GM21367 (cell line): ENCODE results near the gene EIF2D.
A peak's percentile ranks its signal among the peaks of the same experiment; 100 is the strongest.
"Not testable (repeated sequence)": the region's sequence is repeated elsewhere in the genome, so short reads cannot be mapped to it uniquely, and the experiment has no call there.

Source experiments
- ATAC-seq: cut with Tn5 transposase; IDR thresholded peaks from one replicate; pipeline ENCODE4 v1.9.1; 2021; ENCODE audit not compliant: unreplicated experiment

EIF2D gene

GRCh38 chr1:206587904-206588303 is 24.4 kb downstream of the EIF2D start:
- no peak for ATAC-seq

DNA sequence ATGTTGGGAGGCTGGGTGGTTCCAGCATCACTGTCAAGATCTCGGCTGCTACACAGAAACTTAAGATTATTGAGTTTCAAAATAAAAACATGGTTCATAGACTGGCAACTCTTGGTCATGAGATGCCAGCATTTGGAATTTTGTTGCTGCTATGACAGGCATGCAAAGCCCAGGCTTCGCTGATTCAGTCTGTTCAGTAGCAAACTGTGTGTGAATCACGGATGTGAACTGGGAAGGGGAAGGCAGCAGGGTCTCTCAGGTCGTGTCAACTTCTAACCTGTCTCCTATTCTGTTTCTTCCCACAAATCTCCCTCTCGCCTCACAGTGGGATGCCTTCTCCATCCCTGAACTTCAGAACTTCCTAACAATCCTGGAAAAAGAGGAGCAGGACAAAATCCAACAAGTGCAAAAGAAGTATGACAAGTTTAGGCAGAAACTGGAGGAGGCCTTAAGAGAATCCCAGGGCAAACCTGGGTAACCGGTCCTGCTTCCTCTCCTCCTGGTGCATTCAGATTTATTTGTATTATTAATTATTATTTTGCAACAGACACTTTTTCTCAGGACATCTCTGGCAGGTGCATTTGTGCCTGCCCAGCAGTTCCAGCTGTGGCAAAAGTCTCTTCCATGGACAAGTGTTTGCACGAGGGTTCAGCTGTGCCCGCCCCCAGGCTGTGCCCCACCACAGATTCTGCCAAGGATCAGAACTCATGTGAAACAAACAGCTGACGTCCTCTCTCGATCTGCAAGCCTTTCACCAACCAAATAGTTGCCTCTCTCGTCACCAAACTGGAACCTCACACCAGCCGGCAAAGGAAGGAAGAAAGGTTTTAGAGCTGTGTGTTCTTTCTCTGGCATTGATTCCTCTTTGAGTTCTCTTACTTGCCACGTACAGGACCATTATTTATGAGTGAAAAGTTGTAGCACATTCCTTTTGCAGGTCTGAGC is 25.5 kb downstream of the EIF2D start:
- ATAC-seq: no peak

DNA sequence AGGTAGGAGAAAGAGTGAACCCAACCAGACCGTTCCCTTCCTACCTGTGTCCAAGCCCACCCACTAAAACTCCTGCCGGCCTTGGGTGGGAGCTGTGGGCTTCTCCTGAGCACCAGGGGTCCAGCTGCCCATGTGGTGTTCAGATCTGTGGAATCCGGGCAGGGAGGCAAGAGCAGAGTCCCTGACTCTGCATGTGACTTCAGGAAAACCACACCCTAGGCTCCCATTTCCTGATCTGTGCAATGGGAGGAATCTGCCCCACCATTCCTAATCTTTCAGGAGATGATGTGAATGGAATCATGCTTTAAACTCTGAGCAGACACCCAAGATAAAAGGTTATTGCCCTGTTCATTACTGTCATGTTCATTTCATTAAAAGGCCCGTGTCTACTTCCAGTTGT is 27.6 kb downstream of the EIF2D start:
- no peak for ATAC-seq

DNA sequence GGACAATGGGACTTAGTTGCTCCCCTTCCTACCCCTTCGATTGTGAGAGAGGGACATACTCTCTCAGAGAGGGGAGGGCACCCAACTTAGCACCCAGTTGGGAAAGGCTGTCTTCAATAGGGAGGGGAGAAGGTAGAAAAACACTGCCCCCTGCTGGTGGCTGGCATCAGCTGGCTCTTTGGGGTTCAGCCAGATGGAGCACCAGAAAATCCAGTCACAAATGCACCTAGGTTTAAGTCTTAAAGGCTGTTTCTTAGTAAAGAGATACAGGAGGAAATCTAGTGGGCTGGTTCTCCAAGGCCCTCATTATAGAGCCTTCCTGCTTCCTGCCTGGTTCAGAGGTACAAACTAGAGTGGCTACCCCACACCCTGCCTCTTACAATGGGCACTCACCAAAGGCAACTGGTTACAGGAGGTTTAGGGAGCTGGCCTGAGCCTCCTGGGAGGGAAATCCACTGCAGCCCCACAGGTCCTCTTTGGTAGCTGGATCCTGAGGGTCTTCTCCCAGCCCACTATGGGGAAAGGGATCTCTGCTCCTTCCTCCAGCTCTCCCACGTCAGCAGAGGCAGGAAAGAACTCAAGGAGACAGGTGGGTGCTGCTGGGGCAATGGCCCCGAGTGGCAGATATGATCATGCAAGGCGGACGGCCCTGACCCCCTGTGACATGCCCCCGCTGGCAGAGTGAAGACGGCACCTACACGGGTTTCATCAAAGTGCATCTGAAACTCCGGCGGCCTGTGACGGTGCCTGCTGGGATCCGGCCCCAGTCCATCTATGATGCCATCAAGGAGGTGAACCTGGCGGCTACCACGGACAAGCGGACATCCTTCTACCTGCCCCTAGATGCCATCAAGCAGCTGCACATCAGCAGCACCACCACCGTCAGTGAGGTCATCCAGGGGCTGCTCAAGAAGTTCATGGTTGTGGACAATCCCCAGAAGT is 28.3 kb downstream of the EIF2D start:
- no peak for ATAC-seq

GRCh38 chr1:206582971-206583706 is 29.1 kb downstream of the EIF2D start:
- ATAC-seq: no peak

DNA sequence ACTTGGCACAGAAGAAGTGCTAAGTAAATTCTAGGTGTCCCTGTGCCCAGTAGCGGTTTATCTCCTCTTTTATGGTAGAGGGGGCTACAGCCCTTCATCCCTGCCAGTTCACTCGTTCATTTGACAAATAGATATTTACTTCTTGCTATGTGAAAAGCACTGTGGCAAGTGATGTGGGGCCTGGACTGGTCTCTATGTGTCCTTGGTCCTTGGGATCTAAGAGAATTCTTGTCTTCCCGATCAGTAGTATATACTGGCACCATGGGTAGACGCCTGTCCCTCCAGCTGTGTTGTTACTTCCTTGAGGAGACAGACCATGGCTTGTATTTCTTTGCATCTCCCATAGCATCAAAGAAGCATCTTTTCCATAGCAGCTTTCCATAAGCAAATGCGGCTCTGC is 29.7 kb downstream of the EIF2D start:
- ATAC-seq: no peak

GRCh38 chr1:206581571-206581981 is 30.7 kb downstream of the EIF2D start:
- ATAC-seq: no peak

GRCh38 chr1:206581114-206581497 is 31.2 kb downstream of the EIF2D start:
- not testable (repeated sequence) for ATAC-seq

GRCh38 chr1:206580438-206581113 is 31.7 kb downstream of the EIF2D start:
- no peak for ATAC-seq

DNA sequence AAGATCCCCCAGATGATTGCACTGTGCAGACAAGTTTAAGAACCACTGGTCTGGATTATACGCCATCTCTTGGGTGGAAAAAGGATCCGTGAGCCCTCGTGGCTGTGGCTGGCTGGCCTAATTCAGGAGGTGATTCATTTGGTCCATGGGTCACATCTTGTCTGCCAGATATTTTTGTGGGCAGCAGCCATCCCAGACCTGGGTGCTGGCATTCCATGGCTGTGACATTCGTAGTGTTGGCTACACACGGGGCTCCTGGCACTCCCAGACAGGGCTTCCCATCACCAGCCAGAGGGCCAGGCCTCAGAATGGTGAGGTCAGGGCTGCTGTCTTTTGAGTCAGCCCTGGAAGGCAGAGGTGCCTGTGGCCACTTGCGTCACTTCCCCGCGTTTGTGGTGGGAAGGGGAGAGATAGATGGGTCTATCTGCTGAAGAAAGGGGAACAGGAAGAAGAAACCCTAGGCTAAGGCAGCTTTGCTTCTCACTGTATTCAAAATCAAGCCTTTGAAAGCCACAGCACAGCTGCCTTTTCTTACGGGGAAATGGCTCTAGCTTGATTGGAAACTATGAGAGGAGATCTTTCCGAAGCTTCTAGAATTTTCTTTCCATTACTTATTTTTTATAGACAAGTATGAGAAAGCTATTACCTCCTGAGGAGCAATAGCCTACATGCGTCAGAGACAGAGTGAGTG is 32.4 kb downstream of the EIF2D start:
- peak; percentile 79 for ATAC-seq

DNA sequence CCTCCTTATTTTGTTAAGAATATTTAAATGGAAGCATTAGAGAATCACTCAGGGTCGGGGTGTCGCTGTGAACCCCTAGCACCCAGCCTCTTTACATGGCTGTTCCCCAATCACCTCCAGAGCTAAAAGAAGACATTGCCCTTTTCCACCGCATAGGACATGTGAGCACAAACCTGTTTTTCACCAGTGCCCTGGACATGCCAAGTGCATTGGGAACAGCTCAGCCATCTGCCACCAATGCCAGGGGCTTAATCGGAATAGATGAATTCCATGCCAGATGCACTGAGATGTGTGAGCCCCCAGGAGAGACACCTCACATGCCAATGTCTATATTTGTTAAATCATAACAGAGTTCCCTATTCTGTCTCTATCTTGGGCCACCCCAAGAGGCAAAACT is 33.3 kb downstream of the EIF2D start:
- ATAC-seq: no peak

DNA sequence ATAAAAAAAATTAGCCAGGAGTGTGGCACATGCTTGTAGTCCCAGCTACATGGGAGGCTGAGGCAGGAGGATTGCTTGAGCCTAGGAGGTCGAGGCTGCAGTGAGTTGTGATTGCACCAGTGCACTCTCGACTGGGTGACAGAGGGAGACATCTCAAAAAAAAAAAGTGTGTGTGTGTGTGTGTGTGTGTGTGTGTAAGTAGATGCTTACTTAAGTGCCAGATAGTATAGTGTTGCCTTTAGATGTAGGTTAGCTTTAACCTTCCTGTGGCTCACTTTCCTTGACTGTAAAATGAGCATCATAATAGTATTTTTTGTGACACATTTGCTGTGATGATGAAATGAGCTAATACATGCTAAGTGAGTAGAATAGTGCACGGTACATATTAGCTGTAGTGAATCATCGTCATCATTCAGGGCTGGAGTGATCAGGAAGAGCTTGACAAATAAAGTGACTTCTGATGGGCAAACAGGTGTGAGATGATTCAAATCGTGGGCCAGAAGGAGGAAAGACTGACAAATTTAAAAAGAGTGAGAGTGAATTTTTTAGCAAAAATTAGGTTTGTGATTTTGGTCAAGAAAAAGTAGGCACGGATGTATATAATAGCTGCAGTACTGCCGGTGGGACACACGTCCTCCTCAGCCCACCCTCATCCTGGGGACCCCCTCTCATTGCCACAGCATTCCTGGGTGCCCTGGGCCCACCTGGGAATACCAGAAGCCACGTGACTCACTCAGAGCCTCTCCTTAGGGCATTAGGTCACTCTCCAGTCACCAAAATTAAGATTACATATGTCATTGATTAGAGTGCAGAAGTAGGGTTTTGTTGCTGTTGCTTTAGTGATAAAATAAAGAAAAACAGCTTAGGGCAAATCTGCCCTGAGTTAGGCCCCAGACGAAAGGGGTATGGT is 33.9 kb downstream of the EIF2D start:
- no peak for ATAC-seq

DNA sequence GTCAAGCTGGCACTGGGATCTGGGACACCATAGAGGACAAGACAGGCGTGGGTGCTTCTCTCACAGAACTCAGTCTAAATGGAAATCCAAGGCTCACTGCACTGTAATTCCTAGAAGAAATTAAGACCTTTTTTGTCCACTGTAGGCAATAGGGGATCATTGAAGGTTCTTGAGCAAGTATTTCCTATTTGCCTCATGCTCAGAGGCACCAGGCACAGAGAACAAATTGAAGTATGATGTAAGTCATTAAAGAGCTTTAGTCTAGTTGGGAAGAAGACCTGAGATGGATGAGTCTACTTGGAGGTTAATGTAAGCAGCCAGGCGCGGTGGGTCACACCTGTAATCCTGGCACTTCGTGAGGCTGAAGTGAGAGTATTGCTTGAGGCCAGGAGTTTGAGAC is 34.6 kb downstream of the EIF2D start:
- no peak for ATAC-seq

- no peak for ATAC-seq
These were observed 36.1 kb downstream of the EIF2D start for GRCh38 chr1:206575894-206576737.

DNA sequence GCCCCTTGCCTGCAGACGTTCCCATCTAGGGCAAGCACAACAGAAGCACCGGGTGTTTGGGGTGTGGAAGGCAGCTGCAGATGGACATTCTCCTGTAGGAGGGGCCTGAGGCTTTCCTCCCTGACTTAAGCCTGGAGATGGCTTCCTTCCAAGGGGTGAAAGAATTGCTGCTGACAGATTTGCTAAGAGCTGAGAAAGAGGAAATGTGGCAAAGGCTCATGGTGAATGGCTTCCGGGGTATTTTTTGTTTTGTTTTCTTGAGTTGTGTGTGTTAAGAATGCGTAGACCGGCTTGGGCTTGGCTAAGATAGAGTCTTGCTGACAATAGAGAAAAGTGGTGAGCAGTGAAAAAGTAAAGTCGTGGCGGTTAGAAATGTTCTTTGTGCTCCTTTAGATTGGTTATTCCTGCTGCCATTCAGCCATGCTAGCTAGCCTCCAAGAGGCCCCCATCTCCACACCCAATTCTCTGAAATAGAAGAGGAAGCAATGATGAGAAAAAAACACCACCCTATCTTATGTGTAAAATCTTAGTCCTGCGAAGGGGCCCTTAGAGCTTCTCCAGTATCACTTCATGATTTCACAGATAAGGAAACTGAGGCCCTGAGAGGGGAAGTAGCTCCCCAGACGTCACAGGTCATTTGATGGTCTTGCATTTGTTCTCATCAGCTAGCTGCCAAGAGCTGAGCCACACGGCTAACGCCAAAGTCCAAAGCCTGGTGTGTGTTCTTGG is 36.9 kb downstream of the EIF2D start:
- no peak for ATAC-seq

DNA sequence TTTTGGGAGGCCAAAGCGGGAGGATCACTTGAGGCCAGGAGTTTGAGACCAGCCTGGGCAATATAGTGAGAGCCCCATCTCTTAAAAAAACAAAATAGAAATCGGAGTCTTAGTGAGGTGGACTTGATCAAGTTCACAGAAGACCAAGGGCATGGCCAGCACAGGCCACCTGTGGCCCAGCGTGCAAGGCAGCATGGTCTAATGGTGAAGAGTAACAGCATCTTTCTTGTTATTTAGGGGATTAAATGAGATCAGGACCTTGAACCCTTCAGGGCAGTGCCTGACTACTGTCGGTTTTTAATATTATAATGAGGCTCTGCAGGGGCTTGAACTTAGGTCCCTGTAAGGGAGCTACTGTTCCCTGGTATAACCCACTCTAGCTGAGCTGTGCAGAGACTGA is 38.5 kb downstream of the EIF2D start:
- ATAC-seq: no peak

DNA sequence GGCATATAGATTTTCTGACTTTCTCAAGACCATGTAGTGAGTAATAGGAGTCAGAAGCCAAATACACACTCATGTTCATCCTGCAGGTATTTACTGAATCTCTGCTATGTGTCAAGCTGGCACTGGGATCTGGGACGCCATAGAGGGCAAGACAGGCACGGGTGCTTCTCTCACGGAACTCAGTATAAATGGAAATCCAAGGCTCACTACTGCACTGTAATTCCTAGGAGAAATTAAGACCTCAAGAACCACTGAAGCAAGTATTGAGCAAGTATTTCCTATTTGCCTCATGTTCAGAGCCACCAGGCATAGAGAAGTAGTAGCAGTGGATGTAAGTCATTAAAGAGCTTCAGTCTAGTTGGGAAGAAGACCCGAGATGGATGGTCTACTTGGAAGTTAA is 38.9 kb downstream of the EIF2D start:
- no peak for ATAC-seq
